Bronchial epithelial cell (primary cell): ENCODE measurements around the gene MSANTD1. TPM values are rescaled to one million over a fixed set of nuclear protein-coding genes. Genes with fewer than 3 reads are reported as not detected.

ENCODE experiments used
- DNase-seq: peaks from one replicate; pipeline ENCODE4 v3.0.0-alpha.2; 2010; ENCODE audit warnings: low read depth
- FAIRE-seq: peaks from 2 replicates; lab custom pipeline; 2011; peaks lifted over from hg19 to GRCh38; lab: Jason Lieb, UNC
- H3K27me3 ChIP-seq: 2 replicates; pipeline ENCODE4 v1.5.1; 2011; ENCODE audit warnings: low read length; ENCODE audit not compliant: control insufficient read depth, insufficient read depth
- H3K36me3 ChIP-seq: 2 replicates; pipeline ENCODE4 v1.5.1; 2011; ENCODE audit warnings: low read length; ENCODE audit not compliant: control insufficient read depth, insufficient read depth
- H3K4me3 ChIP-seq: 2 replicates; pipeline ENCODE4 v1.5.1; 2011; ENCODE audit warnings: mild to moderate bottlenecking, low read depth, low read length, control low read depth
- CTCF ChIP-seq: IDR thresholded peaks from 2 replicates; pipeline ENCODE4 v1.5.1; 2011; ENCODE audit warnings: mild to moderate bottlenecking, moderate library complexity, low read length, control low read depth, inconsistent platforms; ENCODE audit not compliant: insufficient read depth, severe bottlenecking
- total RNA-seq: library from RNA; depleted of rRNA; stranded (reverse); fragments of >200 nt; gene quantifications from 2 replicates; pipeline ENCODE4 v1.2.1, GENCODE V29; 2014

Gene MSANTD1
- total RNA-seq, 1 donor from 2014 or later: 0.26 TPM

GRCh38 chr4:3213661-3214250, 35.2 kb upstream of the MSANTD1 start:
- FAIRE-seq: no peak
- DNase-seq: no peak
- H3K4me3 ChIP-seq: no peak overlapping the region
- peaks cover 37% of the 10 kb centered on the region for H3K36me3 ChIP-seq
- H3K27me3 ChIP-seq: no peaks in the 10 kb centered on the region
- TF ChIP-seq CTCF: no peak

- no peaks in the 10 kb centered on the region for H3K27me3 ChIP-seq
- no peak overlapping the region for H3K4me3 ChIP-seq
- DNase-seq (no peak), FAIRE-seq (no peak)
- H3K36me3 ChIP-seq: peaks cover 32% of the 10 kb centered on the region
- no peak for TF ChIP-seq CTCF
Measured at GRCh38 chr4:3215256-3215655, 33.7 kb upstream of the MSANTD1 start.

DNA sequence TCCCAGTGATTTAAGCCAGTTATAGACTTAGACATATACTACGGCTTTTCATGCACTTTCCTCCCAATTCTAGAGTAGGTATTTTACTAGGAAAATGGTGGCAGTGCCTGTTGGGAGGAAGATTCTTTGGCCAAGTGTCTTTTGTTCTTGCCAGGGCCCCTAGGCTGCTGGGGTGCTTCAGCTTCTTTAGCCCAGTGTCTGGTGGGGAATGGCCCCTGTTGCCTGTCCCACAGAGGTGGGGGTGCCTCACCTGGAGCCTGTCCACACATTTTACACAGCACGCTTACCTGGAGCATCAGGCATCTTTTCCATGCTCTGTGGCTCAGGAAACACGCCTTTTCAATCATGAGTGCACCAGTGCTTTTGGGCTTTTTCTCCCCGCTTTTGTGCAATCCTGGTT, 33.2 kb upstream of the MSANTD1 start:
- no peak for DNase-seq
- H3K36me3 ChIP-seq: peaks cover 33% of the 10 kb centered on the region
- no peak for TF ChIP-seq CTCF
- FAIRE-seq: no peak
- no peak overlapping the region for H3K4me3 ChIP-seq
- no peaks in the 10 kb centered on the region for H3K27me3 ChIP-seq

GRCh38 chr4:3217266-3217665, 31.7 kb upstream of the MSANTD1 start:
- TF ChIP-seq CTCF: no peak
- Histone ChIP-seq H3K27me3 (no peaks in the 10 kb centered on the region), H3K36me3 (peaks cover 30% of the 10 kb centered on the region), H3K4me3 (no peak overlapping the region)
- FAIRE-seq (no peak), DNase-seq (no peak)

- FAIRE-seq (no peak), DNase-seq (no peak)
- Histone ChIP-seq H3K27me3 (no peaks in the 10 kb centered on the region), H3K36me3 (peaks cover 28% of the 10 kb centered on the region), H3K4me3 (no peak overlapping the region)
- no peak for TF ChIP-seq CTCF
Measured at GRCh38 chr4:3217771-3218170, 31.2 kb upstream of the MSANTD1 start.
